NB4 (cell line): ENCODE results near the gene SMIM41.
A peak's percentile ranks its signal among the peaks of the same experiment; 100 is the strongest.

ENCODE experiments used
- DNase-seq: peaks from one replicate; pipeline ENCODE4 v3.0.0; 2010; ENCODE audit warnings: low read depth
- H3K4me3 ChIP-seq: one replicate; pipeline ENCODE4 v1.5.1; 2011; ENCODE audit warnings: mild to moderate bottlenecking, low read depth, low read length, moderate library complexity
- CTCF ChIP-seq: IDR thresholded peaks from one replicate; pipeline ENCODE4 v1.5.1; 2012; ENCODE audit warnings: low read depth, low read length
- MAX ChIP-seq: IDR thresholded peaks from 2 replicates; pipeline ENCODE4 v1.6.1; 2011; ENCODE audit warnings: low read depth, low read length
- MYC ChIP-seq: IDR thresholded peaks from 2 replicates; pipeline ENCODE4 v1.6.1; 2011; ENCODE audit warnings: low read depth, low read length
- POLR2A ChIP-seq: IDR thresholded peaks from 2 replicates; pipeline ENCODE4 v1.6.1; 2011; ENCODE audit warnings: mild to moderate bottlenecking; ENCODE audit not compliant: insufficient read length; ENCODE audit errors: extremely low read depth

The SMIM41 gene

GRCh38 chr12:52130711-52131110 is 51.2 kb downstream of the SMIM41 start:
- DNase-seq, result no peak
- H3K4me3 ChIP-seq, result no peak overlapping the region
- TF ChIP-seq MYC (no peak), POLR2A (no peak), CTCF (no peak), MAX (no peak)

GRCh38 chr12:52132754-52133161 is 53.3 kb downstream of the SMIM41 start:
- TF ChIP-seq CTCF (no peak), POLR2A (no peak), MYC (no peak), MAX (no peak)
- no peak overlapping the region for H3K4me3 ChIP-seq
- DNase-seq, result peak; percentile 50

- TF ChIP-seq MAX, result no peak
- no peak for TF ChIP-seq POLR2A
- no peak for TF ChIP-seq CTCF
- no peak overlapping the region for H3K4me3 ChIP-seq
- no peak for DNase-seq
Observed at GRCh38 chr12:52137746-52138145, 58.2 kb downstream of the SMIM41 start.

- DNase-seq, result no peak
- H3K4me3 ChIP-seq, result no peak overlapping the region
- TF ChIP-seq POLR2A (no peak), MAX (no peak), MYC (no peak), CTCF (no peak)
Observed at GRCh38 chr12:52139147-52139546, 59.6 kb downstream of the SMIM41 start.

- DNase-seq, result peak; percentile 31
- H3K4me3 ChIP-seq, result no peak overlapping the region
- no peak for TF ChIP-seq MAX
- TF ChIP-seq CTCF, result peak; percentile 83
- TF ChIP-seq MYC, result 0 out of 2 replicates have a peak, but pooled peaks have one; percentile 16
- no peak for TF ChIP-seq POLR2A
Observed at GRCh38 chr12:52139579-52140062, 60.1 kb downstream of the SMIM41 start.

- no peak for DNase-seq
- H3K4me3 ChIP-seq, result no peak overlapping the region
- TF ChIP-seq MAX (no peak), POLR2A (no peak), CTCF (no peak), MYC (no peak)
Observed at GRCh38 chr12:52141306-52141705, 61.8 kb downstream of the SMIM41 start.
